T-helper 1 cell treated with Interleukin-12 subunit alpha and Interleukin-12 subunit beta and Interleukin-4 antibody, amounts not matched to agents 30 ng/mL and 1 ng/mL, for 36 hours (primary cell): ENCODE measurements around the gene DGKB. TPM values are rescaled to one million over a fixed set of nuclear protein-coding genes. Genes with fewer than 3 reads are reported as not detected.

Experiments
- intact Hi-C: fragments of 100-400 bp; cut with micrococcal nuclease; formaldehyde crosslinking; loops from one replicate; pipeline ENCODE4 v1.15.1; 2024
- total RNA-seq: library from RNA; stranded (reverse); gene quantifications from 2 replicates; pipeline ENCODE4 v1.2.3, GENCODE V29; 2022

DGKB gene
- total RNA-seq, 1 donor from 2014 or later, result not detected

DNA sequence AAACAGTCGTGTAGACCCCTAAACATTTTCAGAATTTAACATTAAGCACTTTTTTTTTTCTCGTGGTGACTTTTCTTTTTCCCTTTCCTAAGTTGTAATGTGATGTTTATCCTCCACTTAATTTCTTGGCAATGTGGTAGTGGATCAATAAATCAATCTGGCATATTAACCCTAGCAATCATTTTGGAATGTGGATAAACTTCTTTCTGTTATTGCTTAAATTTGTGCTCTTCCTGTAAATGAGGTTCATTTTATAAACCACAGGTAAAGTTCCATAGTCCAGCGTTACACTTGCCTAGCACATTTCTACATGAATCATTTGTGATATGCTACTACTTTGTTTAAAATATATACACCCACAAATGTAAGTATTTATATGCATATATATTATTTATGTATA, 665.7 kb downstream of the DGKB start:
- intact Hi-C loops, result no loop called here

DNA sequence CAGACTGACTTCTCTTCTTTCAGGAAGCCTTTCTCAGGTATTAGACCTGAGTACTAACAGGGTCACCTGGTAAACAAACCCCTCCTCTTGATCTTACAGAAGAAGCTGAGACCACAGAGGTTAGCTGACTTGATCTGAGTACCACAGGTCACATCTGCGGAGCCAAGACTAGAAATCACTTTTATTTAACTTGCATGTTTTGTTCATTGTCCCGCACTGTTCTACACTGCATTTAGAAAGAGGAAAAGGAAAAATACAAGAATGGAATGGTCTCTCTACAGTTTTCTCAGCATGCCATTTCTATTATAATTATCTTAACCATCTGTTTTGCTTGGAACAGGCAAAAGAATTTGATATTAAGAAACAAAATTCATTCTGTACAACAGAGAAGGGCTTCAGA, 667.5 kb downstream of the DGKB start:
- intact Hi-C loops, result no loop called here

GRCh38 chr7:14233868-14234369, 668.6 kb downstream of the DGKB start:
- intact Hi-C loops, result no loop called here

- intact Hi-C loops, result no loop called here
Measured at GRCh38 chr7:14233076-14233867, 669.3 kb downstream of the DGKB start.

DNA sequence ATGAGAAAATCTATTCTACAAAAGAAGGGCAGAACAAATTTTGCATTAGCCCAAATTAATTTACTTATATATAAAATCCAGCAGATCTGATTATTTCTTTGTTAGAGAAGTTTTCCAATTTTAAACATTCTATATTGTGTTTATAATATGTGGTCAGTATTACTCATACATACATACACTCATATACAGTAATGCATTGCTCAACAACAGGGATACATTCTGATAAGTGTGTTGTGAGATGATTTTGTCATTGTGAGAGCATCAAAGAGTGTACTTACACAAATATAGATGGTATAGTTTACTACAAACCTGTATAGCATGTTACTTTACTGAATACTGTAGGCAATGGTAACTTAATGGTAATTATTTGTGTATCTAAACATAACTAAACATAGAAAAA, 673.5 kb downstream of the DGKB start:
- intact Hi-C loops, result no loop called here

DNA sequence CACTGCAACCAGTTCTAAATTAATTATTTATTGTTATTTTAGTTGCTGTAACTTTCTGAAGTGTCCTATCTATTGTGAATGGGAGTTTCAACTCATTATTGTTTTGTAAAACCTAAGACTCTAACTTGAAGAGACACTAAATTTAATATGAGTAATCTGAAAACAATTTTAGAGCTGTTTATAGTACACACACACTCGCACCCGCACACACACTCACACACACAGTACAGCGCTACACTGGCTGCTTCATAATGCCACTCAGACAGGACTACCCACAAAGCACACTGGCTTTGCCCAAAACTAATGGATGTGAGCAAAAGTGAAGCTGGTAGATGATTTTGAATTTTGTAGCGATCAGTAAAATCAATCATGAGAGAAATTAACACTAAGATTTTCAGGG, 674.2 kb downstream of the DGKB start:
- intact Hi-C loops, result no loop called here

GRCh38 chr7:14226126-14226525, 676.4 kb downstream of the DGKB start:
- intact Hi-C loops, result no loop called here

DNA sequence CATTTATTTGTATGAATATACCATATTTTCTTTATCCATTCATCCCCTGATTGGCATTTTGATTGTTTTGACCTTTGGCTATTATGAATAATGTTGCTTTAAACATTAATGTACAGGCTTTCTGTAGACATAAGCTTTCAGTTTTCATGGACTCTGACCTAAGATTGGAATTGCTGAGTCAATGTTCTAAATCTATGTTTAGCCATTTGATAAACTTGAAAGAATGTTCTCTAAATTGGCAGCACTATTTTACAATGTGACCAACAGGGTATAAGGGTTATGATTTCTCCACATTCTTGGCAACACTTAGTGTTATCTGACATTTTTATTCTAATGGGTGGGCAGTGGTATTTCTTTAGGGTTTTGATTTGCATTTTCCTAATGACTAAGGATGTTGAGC, 683.4 kb downstream of the DGKB start:
- intact Hi-C loops, result no loop called here

- intact Hi-C loops, result no loop called here
Measured at GRCh38 chr7:14218338-14218737, 684.2 kb downstream of the DGKB start.

- intact Hi-C loops, result no loop called here
Measured at GRCh38 chr7:14209896-14210484, 692.6 kb downstream of the DGKB start.

DNA sequence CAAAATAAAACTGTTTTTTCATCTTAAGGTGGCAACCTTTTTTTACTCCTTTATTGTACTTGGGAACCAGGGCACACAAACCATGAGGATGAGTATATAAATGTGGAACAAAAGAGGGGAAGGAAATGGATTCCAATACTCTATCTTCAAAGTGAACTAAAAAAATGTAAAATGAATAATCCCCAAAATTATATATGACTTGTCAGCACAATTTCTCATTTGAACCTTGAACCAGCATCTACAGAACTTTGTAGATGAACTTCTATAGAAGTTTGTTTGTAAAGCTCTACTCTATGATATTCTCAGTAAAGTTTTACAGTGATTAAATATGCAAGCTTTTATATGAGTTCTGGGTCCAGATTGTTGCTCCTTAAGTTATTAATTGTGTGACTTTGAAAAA, 694.8 kb downstream of the DGKB start:
- intact Hi-C loops, result no loop called here

GRCh38 chr7:14207138-14207537, 695.4 kb downstream of the DGKB start:
- intact Hi-C loops, result no loop called here

DNA sequence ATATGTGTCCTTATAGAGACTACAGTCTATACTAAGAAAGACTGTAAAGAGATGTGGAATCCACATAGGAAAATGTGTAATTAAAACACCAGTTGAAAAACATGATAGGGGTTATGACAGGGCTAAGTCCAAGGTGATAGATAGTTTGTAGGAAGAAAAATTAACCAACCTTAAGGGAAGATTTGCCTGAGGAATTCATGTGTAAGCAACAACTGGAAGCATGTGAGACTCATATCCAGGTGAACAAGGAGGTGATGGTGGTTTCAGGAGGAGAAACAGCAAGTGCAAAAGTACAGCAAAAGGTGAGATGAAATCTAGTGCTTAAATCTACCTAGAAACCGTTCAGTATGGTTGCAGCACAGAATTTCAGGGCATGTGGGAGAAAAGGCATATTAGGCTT, 696.4 kb downstream of the DGKB start:
- intact Hi-C loops, result no loop called here

DNA sequence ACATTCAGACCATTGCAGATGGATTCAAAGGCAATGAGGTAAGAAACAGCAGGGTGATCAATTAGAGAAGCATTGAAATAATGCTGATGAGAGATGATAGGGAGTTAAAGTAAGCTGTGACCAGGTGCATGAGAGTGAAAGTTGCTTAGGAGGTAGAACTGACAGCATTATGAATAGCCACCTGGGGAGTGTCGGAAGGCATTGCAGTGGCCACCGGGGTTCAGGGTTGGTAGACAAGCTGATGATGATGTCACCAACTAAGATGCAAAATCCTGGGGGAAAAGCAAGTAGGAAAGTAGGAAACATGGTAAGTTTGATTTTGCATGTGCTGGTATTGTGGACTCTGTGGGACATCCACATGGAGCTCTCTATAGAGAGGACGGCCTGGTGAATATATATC, 701.2 kb downstream of the DGKB start:
- intact Hi-C loops, result no loop called here

- intact Hi-C loops, result no loop called here
Measured at GRCh38 chr7:14199336-14199735, 703.2 kb downstream of the DGKB start.

GRCh38 chr7:14197280-14197679, 705.3 kb downstream of the DGKB start:
- intact Hi-C loops, result no loop called here

GRCh38 chr7:14196555-14196954, 706.0 kb downstream of the DGKB start:
- intact Hi-C loops, result no loop called here

DNA sequence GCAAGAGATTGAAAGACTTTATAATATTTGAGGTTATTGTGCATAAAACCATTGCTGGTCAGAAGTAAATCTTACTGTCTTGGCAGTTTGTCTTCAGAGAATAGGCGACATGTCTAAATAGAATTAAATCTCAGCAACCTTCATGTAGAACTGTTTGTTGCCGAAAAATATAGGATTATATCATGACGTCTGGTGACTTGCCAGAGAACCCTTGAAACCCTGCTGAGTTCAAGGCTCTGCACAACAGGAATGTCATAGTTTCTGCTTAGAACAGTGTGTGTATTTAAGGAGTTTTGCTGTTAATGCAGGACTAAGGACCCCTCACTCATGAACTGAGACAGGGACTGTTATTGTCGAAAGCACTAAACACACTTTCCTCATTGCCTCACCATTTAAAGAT, 706.7 kb downstream of the DGKB start:
- intact Hi-C loops, result no loop called here

DNA sequence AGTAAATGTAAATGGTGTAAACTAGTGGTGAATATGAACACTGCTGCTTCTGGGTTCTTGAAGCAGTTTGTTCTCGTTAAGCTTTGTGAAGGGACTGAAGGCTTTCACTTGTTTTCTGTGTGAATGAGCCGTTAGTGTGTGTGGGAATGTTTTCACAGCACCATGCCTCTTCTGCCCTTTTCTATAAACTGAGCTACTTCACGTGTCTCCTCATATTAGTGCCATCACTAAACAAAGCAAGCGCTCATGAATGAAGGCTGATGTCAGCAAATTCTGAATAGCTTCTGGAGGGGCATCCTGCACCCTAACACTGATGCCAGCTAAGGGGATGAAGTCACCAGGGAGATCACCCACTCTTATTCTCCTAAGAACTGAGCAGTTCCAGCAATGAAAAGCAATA, 707.5 kb downstream of the DGKB start:
- intact Hi-C loops, result no loop called here

- intact Hi-C loops, result no loop called here
Measured at GRCh38 chr7:14191686-14192098, 710.9 kb downstream of the DGKB start.

GRCh38 chr7:14184292-14184864, 718.2 kb downstream of the DGKB start:
- intact Hi-C loops, result no loop called here

- intact Hi-C loops, result no loop called here
Measured at GRCh38 chr7:14179781-14180180, 722.8 kb downstream of the DGKB start.

DNA sequence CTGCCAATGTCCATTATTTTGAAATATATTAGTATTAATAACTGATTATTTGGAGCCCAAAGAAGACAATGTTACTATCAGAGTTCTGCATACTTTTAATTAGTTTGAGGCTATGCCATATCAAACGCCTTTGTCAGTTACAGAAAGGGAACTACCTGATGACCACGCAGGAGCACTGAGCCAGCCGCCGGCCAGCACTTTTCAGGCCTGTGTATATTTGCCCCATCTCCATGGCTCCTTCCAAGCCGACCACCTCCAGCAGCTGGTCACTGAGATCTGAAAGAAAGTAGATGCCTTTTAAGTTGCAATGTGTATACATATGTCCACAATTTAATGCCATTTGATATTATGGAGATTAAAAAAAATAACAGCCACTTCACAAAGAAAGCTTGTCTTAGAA, 724.7 kb downstream of the DGKB start:
- intact Hi-C loops, result no loop called here
